Stimulated activated CD4-positive, alpha-beta T cell treated with anti-CD3 and anti-CD28 coated beads, Interleukin-1b, Interleukin-23, amount 100 ng/mL, for 24 hours (primary cell): ENCODE data around the gene ECPAS.
"Not testable (repeated sequence)": the region's sequence is repeated elsewhere in the genome, so short reads cannot be mapped to it uniquely, and the experiment has no call there.

Experiments used
- DNase-seq, 4 experiments: peaks; one replicate each; pipeline ENCODE4 v3.0.0-alpha.2; 2020; ENCODE audit warnings: low read depth in 4 of 4, low spot score in 1 of 4

The ECPAS gene

GRCh38 chr9:111474385-111474784 is 9.8 kb downstream of the ECPAS start:
- no peak for DNase-seq

GRCh38 chr9:111467778-111468367 is 16.3 kb downstream of the ECPAS start:
- DNase-seq = no peak

- DNase-seq = no peak
Measured at GRCh38 chr9:111463048-111463447, 21.1 kb downstream of the ECPAS start.

- DNase-seq = no peak
Measured at GRCh38 chr9:111458139-111459009, 25.8 kb downstream of the ECPAS start.

- no peak for DNase-seq
Measured at GRCh38 chr9:111456529-111456928, 27.7 kb downstream of the ECPAS start.

- no peak for DNase-seq
Measured at GRCh38 chr9:111455638-111456037, 28.5 kb downstream of the ECPAS start.

- DNase-seq = no peak
Measured at GRCh38 chr9:111454751-111455150, 29.4 kb downstream of the ECPAS start.

- no peak for DNase-seq
Measured at GRCh38 chr9:111451570-111451969, 32.6 kb downstream of the ECPAS start.

GRCh38 chr9:111450124-111450523 is 34.1 kb downstream of the ECPAS start:
- no peak for DNase-seq

- no peak for DNase-seq
Measured at GRCh38 chr9:111449705-111450104, 34.5 kb downstream of the ECPAS start.

GRCh38 chr9:111445799-111446198 is 38.4 kb downstream of the ECPAS start:
- DNase-seq = not testable (repeated sequence)

- no peak for DNase-seq
Measured at GRCh38 chr9:111443454-111443853, 40.7 kb downstream of the ECPAS start.

GRCh38 chr9:111442360-111443027 is 41.7 kb downstream of the ECPAS start:
- no peak for DNase-seq

- no peak for DNase-seq
Measured at GRCh38 chr9:111440226-111440625, 44.0 kb downstream of the ECPAS start.

GRCh38 chr9:111438541-111439235 is 45.5 kb downstream of the ECPAS start:
- DNase-seq = no peak

GRCh38 chr9:111436571-111436970 is 47.6 kb downstream of the ECPAS start:
- no peak for DNase-seq

GRCh38 chr9:111433082-111433481 is 51.1 kb downstream of the ECPAS start:
- DNase-seq = no peak

GRCh38 chr9:111431684-111432083 is 52.5 kb downstream of the ECPAS start:
- no peak for DNase-seq

GRCh38 chr9:111429175-111429574 is 55.0 kb downstream of the ECPAS start:
- no peak for DNase-seq

GRCh38 chr9:111427186-111427585 is 57.0 kb downstream of the ECPAS start:
- DNase-seq = no peak

- no peak for DNase-seq
Measured at GRCh38 chr9:111423389-111423788, 60.8 kb downstream of the ECPAS start.

GRCh38 chr9:111414406-111414805 is 69.8 kb downstream of the ECPAS start:
- no peak for DNase-seq
